HEK293 (cell line): ENCODE results near the gene PDE10A.

ENCODE experiments used
- KLF9 ChIP-seq: fragments of 450-650 bp; formaldehyde crosslinking; IDR thresholded peaks from 2 replicates; pipeline ENCODE4 v1.5.1; 2016; ENCODE audit warnings: missing biosample characterization, missing genetic modification characterization, low read depth
- ZBTB1 ChIP-seq: fragments of 450-650 bp; formaldehyde crosslinking; IDR thresholded peaks from 2 replicates; pipeline ENCODE4 v1.5.1; 2016; ENCODE audit warnings: missing biosample characterization, missing genetic modification characterization
- ZNF292 ChIP-seq: fragments of 450-650 bp; formaldehyde crosslinking; IDR thresholded peaks from 2 replicates; pipeline ENCODE4 v1.5.1; 2016; ENCODE audit warnings: low read depth, missing biosample characterization, missing genetic modification characterization, borderline replicate concordance
- ZNF302 ChIP-seq: fragments of 450-650 bp; formaldehyde crosslinking; IDR thresholded peaks from 2 replicates; pipeline ENCODE4 v1.5.1; 2016; ENCODE audit warnings: missing biosample characterization, missing genetic modification characterization, low read depth
- ZNF311 ChIP-seq: fragments of 450-650 bp; formaldehyde crosslinking; IDR thresholded peaks from 2 replicates; pipeline ENCODE4 v1.5.1; 2017; ENCODE audit warnings: missing biosample characterization, missing genetic modification characterization, borderline replicate concordance
- ZXDB ChIP-seq: fragments of 450-650 bp; formaldehyde crosslinking; IDR thresholded peaks from 2 replicates; pipeline ENCODE4 v1.5.1; 2016; ENCODE audit warnings: missing biosample characterization, missing genetic modification characterization
- TF ChIP-seq, protein P1 (sequence below): fragments of 450-650 bp; formaldehyde crosslinking; IDR thresholded peaks from 2 replicates; pipeline ENCODE4 v1.5.1; 2016; ENCODE audit warnings: missing biosample characterization, missing genetic modification characterization
- TF ChIP-seq, protein P2 (sequence below): fragments of 450-650 bp; formaldehyde crosslinking; IDR thresholded peaks from 2 replicates; pipeline ENCODE4 v1.5.1; 2016; ENCODE audit warnings: missing biosample characterization, missing genetic modification characterization

DNA sequence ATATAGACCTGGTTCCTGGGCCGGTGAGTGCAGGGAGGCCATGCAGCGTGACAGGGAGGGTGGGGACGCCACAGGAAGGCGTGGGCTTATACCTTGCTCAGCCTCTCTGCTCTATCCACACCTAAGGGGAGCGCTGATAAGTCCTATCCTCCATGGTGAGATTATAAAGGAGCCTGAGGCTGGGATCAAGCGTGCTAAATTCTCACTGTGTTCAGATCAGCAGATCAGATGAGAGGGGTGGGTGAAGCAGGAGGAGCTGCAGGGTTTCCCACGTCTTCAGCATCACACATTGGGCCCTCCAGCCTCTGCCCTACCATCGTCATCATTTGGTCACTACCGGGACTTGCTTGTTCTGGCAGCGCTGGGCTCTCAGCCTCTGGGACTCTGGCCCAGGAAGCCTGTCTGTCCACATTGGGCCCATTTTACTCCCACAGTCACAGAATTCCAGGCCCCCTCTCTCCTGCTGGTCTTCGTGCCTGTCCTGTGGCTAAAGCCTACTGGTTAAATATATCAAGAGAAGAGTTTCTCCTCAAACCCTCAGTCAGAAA lies 29.1 kb upstream of the PDE10A start:
- TF ChIP-seq ZNF311 (no peak), ZNF292 (tag by site-specific recombination) (no peak), ZBTB1 (tag by site-specific recombination) (no peak), ZNF302 (tag by site-specific recombination) (no peak), KLF9 (no peak), ZXDB (tag by site-specific recombination) (no peak)
- TF ChIP-seq, protein P1, sequence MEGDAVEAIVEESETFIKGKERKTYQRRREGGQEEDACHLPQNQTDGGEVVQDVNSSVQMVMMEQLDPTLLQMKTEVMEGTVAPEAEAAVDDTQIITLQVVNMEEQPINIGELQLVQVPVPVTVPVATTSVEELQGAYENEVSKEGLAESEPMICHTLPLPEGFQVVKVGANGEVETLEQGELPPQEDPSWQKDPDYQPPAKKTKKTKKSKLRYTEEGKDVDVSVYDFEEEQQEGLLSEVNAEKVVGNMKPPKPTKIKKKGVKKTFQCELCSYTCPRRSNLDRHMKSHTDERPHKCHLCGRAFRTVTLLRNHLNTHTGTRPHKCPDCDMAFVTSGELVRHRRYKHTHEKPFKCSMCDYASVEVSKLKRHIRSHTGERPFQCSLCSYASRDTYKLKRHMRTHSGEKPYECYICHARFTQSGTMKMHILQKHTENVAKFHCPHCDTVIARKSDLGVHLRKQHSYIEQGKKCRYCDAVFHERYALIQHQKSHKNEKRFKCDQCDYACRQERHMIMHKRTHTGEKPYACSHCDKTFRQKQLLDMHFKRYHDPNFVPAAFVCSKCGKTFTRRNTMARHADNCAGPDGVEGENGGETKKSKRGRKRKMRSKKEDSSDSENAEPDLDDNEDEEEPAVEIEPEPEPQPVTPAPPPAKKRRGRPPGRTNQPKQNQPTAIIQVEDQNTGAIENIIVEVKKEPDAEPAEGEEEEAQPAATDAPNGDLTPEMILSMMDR (tag by site-specific recombination): no peak
- TF ChIP-seq, protein P2, sequence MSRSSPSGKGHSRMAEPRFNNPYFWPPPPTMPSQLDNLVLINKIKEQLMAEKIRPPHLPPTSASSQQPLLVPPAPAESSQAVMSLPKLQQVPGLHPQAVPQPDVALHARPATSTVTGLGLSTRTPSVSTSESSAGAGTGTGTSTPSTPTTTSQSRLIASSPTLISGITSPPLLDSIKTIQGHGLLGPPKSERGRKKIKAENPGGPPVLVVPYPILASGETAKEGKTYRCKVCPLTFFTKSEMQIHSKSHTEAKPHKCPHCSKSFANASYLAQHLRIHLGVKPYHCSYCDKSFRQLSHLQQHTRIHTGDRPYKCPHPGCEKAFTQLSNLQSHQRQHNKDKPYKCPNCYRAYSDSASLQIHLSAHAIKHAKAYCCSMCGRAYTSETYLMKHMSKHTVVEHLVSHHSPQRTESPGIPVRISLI (tag by site-specific recombination): no peak
